Measurements from ENCODE around the gene RTKN.
"Not testable (repeated sequence)": the region's sequence is repeated elsewhere in the genome, so short reads cannot be mapped to it uniquely, and the experiment has no call there.

RTKN gene

GRCh38 chr2:74471332-74472065 lies 29.8 kb upstream of the RTKN start:
- peak overlapping the region; percentile 71 for H3K4me3 ChIP-seq (ENCODE audit: control insufficient read depth, low read depth, low read length)
- no peak for TF ChIP-seq CTCF (conservative IDR thresholded peaks at IDR 0.05; ENCODE audit: control insufficient read depth, insufficient read depth, low read depth, low read length)
- DNase-seq (ENCODE audit: low read depth): no peak

DNA sequence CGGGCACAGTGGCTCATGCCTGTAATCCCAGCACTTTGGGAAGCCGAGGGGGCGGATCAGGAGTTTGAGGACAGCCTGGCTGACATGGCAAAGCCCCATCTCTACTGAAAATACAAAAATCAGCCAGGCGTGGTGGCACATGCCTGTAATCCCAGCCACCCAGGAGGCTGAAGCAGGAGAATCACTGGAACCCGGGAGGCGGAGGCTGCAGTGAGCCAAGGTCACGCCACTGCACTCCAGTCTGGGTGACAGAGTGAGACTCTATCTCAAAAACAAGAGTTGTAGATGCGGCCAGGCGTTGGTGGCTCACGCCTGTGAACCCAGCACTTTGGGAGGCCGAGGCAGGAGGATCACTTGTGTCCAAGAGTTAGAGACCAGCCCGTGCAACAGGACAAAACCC lies 29.0 kb upstream of the RTKN start:
- not testable (repeated sequence) for H3K4me3 ChIP-seq (ENCODE audit: control insufficient read depth, low read depth, low read length); DNase-seq (ENCODE audit: low read depth)

DNA sequence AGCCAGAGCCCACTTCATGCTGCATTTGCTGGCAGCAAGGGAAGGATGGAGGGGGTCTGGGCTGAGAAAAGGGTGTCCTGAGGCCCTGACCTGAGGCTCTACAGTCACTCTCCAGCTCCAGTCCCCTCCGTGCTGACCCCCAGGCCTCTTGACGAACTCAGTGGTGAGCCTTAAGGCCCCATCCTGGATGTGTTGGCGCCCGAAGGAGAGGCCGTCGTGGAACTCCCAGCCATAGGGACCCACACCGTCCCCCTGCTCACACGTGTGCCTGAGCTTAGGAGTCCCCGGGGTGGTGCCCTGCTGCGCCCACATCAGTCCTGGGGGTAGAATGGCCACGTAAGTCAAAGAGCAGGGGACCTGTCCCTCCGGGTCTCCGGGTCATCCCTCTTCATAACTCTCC lies 22.7 kb upstream of the RTKN start:
- no peak for DNase-seq (ENCODE audit: low read depth)
- no peak for TF ChIP-seq CTCF (conservative IDR thresholded peaks at IDR 0.05; ENCODE audit: control insufficient read depth, insufficient read depth, low read depth, low read length)
- H3K4me3 ChIP-seq (ENCODE audit: control insufficient read depth, low read depth, low read length): peak overlapping the region; percentile 81

- no peak overlapping the region for H3K4me3 ChIP-seq (ENCODE audit: control insufficient read depth, low read depth, low read length)
- no peak for TF ChIP-seq CTCF (conservative IDR thresholded peaks at IDR 0.05; ENCODE audit: control insufficient read depth, insufficient read depth, low read depth, low read length)
- no peak for DNase-seq (ENCODE audit: low read depth)
These were observed 21.0 kb upstream of the RTKN start for GRCh38 chr2:74462786-74463105.

GRCh38 chr2:74462054-74462785 lies 20.5 kb upstream of the RTKN start:
- no peak for DNase-seq (ENCODE audit: low read depth)
- TF ChIP-seq CTCF (conservative IDR thresholded peaks at IDR 0.05; ENCODE audit: control insufficient read depth, insufficient read depth, low read depth, low read length): no peak
- H3K4me3 ChIP-seq (ENCODE audit: control insufficient read depth, low read depth, low read length): no peak overlapping the region

DNA sequence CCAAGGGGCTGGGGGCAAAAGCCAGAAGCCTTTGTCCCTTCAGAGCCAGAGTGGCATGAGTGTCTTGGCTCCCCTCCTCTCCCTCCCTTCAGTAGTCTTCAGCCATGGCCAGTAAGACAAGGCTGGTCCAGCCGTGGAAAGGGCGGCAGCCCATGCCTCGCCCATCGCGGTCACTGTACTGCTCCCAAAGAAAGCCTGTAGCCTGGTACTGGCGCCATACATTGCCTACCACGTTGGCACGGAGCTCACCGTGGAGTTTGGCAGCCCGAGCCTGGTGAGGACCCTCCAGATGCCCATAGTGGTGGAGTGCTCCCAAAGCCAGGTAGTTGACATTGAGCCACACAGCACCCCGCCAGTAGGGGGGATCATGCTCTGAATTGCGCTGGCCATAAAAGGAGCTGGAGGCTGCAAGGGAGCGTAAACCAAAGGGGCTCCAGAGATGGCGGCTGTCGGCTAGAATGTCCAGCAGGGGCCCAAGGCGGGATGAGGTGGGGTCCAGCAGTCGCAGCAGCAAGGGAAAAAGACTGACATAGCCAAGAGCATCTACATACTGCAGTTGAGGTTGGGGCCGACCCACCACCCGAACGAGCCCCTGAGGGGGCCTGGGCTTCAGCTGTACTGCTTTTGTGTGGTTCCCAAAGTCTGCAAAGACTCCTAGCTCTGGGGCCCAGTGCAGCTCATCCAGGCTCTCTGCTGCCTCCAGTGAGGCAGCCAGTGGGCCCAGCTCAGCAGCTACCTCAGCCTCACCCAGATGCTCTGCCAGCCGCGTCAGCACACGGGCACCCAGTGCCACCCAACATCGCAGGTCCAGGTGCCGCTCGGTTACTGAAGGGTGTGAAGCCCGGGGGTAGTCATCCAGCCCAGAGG lies 19.7 kb upstream of the RTKN start:
- no peak for DNase-seq (ENCODE audit: low read depth)
- H3K4me3 ChIP-seq (ENCODE audit: control insufficient read depth, low read depth, low read length): no peak overlapping the region
- peak; percentile 4 for TF ChIP-seq CTCF (conservative IDR thresholded peaks at IDR 0.05; ENCODE audit: control insufficient read depth, insufficient read depth, low read depth, low read length)

DNA sequence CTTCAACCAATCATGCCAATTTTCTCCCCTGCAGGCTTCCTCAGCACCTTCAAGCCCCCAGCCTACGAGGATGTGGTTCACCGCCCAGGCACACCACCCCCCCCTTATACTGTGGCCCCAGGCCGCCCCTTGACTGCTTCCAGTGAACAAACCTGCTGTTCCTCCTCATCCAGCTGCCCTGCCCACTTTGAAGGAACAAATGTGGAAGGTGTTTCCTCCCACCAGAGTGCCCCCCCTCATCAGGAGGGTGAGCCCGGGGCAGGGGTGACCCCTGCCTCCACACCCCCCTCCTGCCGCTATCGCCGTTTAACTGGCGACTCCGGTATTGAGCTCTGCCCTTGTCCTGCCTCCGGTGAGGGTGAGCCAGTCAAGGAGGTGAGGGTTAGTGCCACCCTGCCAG lies 18.4 kb upstream of the RTKN start:
- not testable (repeated sequence) for H3K4me3 ChIP-seq (ENCODE audit: control insufficient read depth, low read depth, low read length)

DNA sequence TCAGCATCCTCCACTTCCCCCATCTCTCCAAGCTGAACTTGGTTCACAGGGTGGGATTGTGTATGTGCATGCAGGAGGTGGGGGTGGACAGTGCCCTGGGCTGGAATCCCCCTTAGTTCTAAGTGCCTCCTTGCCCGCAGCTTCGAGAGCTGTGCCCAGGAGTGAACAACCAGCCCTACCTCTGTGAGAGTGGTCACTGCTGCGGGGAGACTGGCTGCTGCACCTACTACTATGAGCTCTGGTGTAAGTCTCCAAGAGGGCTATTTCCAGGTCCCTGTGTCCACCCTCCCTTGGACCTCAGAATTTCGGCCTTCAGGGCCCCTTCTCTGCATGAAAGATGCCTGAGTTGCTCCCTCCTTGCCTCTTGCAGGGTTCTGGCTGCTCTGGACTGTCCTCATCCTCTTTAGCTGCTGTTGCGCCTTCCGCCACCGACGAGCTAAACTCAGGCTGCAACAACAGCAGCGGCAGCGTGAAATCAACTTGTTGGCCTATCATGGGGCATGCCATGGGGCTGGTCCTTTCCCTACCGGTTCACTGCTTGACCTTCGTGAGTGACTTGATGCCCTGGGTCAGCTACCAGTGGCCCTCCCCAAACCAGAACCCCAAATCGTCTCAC lies 17.9 kb upstream of the RTKN start:
- DNase-seq (ENCODE audit: low read depth): not testable (repeated sequence)
- peak overlapping the region; percentile 16 for H3K4me3 ChIP-seq (ENCODE audit: control insufficient read depth, low read depth, low read length)

More for the DNA sequence above, 18.4 kb upstream of the RTKN start:
- DNase-seq (ENCODE audit: low read depth): not testable (repeated sequence)
